Measurements from ENCODE around the gene FLNB. TPM values are rescaled to one million over a fixed set of nuclear protein-coding genes. Genes with fewer than 3 reads are reported as not detected.
A peak's percentile ranks its signal among the peaks of the same experiment; 100 is the strongest.

FLNB gene
- total RNA-seq, 2 experiments from 2014 or later: 23.1 to 26.0 TPM

DNA sequence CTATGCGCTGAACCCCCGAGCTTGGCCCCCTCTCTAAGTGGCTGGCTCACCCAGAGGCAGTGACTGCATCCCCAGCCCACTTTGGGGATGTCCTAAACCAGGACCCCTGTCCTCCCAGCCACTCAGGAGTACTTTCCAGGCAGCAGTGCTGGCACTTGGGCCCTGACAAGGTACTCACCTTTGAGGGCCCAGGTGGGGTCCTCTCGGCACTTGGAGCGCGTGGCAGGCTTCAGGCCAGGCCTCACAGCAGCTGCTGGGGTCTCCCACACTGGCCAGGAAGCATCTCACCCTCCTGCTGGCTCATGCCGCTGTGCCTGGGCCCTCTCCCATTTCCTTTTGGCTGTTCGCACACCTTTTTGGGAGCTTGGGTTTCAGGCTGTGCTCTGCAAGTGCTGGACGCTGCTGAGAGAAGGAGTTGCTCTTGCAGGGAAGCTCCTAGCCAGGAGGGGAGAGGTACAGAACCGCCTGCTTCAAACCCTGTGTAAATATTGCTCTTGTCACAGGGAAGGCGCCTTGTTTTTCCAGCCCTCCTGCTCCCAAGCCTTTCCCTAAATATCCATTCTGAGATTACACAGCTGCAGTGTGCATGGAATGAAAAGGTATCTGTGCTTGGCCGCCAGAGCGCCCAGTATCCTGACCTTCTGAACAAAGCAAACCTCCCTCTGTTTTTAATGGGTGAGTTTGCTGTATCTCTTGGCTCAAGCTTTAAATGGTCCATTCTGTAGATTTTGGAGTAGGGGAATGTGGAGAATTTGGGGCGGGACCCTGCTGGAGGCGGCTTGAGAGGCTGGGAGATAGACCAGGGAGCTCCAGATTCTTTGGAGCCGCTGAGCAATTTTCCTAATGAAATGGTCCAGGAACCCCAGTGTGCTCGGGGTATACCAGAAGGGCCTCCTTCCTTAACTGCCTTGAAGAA lies 156.9 kb downstream of the FLNB start:
- intact Hi-C loops (cut with micrococcal nuclease): no loop called here
- peaks cover 8% of the 10 kb centered on the region for H3K36me3 Mint-ChIP-seq
- ChIA-PET POLR2A (no interaction called here), CTCF (interaction anchor here (1.0 to 3.7 kb wide), 8 partner anchors 9 to 203 kb away, joined by 3 to 42 read pairs (median 6); partner anchors contain the start of gene FLNB)
- no peak overlapping the region for H3K4me3 Mint-ChIP-seq
- H3K27me3 Mint-ChIP-seq: no peaks in the 10 kb centered on the region
- no peaks in the 10 kb centered on the region for H3K4me1 Mint-ChIP-seq (ENCODE audit: low read depth)
- no peak overlapping the region for H3K27ac Mint-ChIP-seq
- no peak for DNase-seq
- H3K9me3 Mint-ChIP-seq: no peaks in the 10 kb centered on the region

DNA sequence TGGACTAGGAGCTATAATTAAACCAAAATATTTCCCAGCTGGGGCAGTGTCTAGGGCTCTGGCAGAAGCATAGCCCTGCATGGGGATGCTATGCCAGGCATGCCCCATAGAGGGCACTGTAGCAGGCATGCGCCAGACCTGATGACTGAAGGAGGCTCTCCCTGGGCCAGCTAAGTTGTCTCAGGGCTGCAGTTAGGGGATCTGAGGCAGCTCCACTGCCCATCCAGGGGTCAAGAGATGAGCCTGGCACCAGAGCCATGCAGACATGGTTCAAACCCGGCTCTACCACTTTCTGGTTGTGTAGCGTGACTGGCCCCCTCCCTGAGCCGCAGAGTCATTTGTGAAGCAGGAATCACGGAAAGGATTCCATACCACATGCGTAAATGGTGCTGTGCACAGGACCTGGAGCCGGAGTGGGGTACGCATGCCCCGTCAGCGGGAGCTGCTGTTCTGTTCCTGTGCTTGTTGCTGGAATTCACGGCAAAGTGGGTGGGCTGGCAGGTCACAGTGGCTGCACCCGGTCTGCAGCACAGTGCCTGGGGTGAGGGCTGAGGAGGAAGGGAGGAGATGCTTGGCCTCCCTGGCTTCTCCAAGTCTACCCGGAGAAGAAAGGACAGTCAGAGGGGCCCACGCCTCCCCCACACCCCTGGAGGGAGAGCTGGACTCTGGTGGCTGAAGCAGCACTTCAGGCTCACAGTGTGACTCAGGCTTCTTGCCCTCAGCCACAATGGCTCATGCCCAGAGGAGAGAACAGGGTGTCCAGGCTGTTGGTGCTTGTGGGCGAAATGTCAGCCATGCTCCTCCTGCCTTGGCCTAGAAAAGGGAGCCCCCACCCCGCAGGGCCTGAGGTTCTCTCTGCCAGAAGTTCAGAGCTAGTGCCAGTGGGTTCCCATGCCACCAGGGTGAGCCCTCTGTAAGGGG lies 159.5 kb downstream of the FLNB start:
- intact Hi-C loops (cut with micrococcal nuclease): no loop called here
- Mint-ChIP-seq H3K4me3 (no peak overlapping the region), H3K4me1 (ENCODE audit: low read depth) (no peaks in the 10 kb centered on the region), H3K27me3 (no peaks in the 10 kb centered on the region), H3K9me3 (no peaks in the 10 kb centered on the region), H3K36me3 (no peaks in the 10 kb centered on the region), H3K27ac (no peak overlapping the region)
- DNase-seq: peak; percentile 76
- POLR2A ChIA-PET: interaction anchor here (1.1 kb wide), 1 partner anchor 160 kb away, joined by 3 read pairs; the partner anchor contains the start of gene FLNB
- CTCF ChIA-PET: interaction anchor here (0.5 to 3.7 kb wide), 31 partner anchors 10 to 770 kb away, joined by 3 to 42 read pairs (median 4); partner anchors contain the start of genes FLNB, HTD2 and RPP14

DNA sequence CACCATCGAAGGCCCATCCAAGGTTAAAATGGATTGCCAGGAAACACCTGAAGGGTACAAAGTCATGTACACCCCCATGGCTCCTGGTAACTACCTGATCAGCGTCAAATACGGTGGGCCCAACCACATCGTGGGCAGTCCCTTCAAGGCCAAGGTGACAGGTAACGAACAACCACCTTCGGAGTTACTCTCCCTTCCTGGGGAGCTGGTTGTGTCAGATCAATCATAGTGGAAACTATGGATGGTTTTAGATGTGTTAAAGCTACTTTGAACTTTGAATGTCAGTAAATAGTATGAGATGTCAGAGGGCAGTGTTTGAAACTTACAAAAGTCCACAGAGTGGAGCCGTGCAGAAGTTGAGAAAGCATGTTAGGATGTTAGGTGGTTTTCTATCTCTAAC lies 160.3 kb downstream of the FLNB start:
- no peaks in the 10 kb centered on the region for H3K27me3 Mint-ChIP-seq
- POLR2A ChIA-PET: no interaction called here
- CTCF ChIA-PET: interaction anchor here (0.6 to 3.7 kb wide), 10 partner anchors 11 to 1144 kb away, joined by 3 to 42 read pairs (median 8); partner anchors contain the start of gene FLNB
- DNase-seq: no peak
- H3K4me3 Mint-ChIP-seq: no peak overlapping the region
- no peak overlapping the region for H3K27ac Mint-ChIP-seq
- no peaks in the 10 kb centered on the region for H3K36me3 Mint-ChIP-seq
- intact Hi-C loops (cut with micrococcal nuclease): no loop called here
- no peaks in the 10 kb centered on the region for H3K9me3 Mint-ChIP-seq
- H3K4me1 Mint-ChIP-seq (ENCODE audit: low read depth): no peaks in the 10 kb centered on the region

DNA sequence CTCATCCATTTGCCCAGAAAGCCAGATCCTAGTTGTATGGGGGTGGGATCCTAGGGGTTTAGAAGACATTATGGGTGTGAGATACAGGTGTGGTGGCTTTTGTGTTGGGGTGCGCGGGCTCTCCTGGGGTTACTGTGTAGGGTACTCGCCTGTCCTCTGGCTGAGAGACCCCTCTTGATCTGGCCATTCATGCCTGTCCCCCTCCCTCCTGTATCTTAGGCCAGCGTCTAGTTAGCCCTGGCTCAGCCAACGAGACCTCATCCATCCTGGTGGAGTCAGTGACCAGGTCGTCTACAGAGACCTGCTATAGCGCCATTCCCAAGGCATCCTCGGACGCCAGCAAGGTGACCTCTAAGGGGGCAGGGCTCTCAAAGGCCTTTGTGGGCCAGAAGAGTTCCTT lies 161.1 kb downstream of the FLNB start:
- Mint-ChIP-seq H3K36me3 (no peaks in the 10 kb centered on the region), H3K4me3 (no peak overlapping the region), H3K27ac (no peak overlapping the region), H3K27me3 (no peaks in the 10 kb centered on the region), H3K9me3 (no peaks in the 10 kb centered on the region), H3K4me1 (ENCODE audit: low read depth) (no peaks in the 10 kb centered on the region)
- ChIA-PET POLR2A (no interaction called here), CTCF (no interaction called here)
- intact Hi-C loops (cut with micrococcal nuclease): no loop called here
- no peak for DNase-seq

DNA sequence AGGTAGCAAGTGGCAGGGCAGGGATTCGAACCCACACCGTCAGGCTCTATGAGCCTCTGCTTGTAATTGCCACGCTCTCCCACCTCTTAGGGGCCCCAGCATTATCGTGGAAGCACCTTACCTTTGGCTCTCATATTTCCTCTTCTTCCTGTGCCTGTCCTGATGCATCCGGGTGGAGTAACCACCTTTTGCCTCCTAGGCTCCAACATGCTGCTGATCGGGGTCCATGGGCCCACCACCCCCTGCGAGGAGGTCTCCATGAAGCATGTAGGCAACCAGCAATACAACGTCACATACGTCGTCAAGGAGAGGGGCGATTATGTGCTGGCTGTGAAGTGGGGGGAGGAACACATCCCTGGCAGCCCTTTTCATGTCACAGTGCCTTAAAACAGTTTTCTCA lies 162.2 kb downstream of the FLNB start:
- H3K9me3 Mint-ChIP-seq: no peaks in the 10 kb centered on the region
- H3K4me3 Mint-ChIP-seq: no peak overlapping the region
- CTCF ChIA-PET: no interaction called here
- H3K27ac Mint-ChIP-seq: no peak overlapping the region
- H3K4me1 Mint-ChIP-seq (ENCODE audit: low read depth): no peaks in the 10 kb centered on the region
- POLR2A ChIA-PET: no interaction called here
- intact Hi-C loops (cut with micrococcal nuclease): no loop called here
- H3K27me3 Mint-ChIP-seq: no peaks in the 10 kb centered on the region
- DNase-seq: no peak
- H3K36me3 Mint-ChIP-seq: no peaks in the 10 kb centered on the region

DNA sequence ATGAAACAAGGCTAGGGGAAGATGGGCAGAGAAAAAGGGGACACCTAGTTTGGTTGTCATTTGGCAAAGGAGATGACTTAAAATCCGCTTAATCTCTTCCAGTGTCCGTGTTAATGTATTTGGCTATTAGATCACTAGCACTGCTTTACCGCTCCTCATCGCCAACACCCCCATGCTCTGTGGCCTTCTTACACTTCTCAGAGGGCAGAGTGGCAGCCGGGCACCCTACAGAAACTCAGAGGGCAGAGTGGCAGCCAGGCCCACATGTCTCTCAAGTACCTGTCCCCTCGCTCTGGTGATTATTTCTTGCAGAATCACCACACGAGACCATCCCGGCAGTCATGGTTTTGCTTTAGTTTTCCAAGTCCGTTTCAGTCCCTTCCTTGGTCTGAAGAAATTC lies 162.9 kb downstream of the FLNB start:
- intact Hi-C loops (cut with micrococcal nuclease): no loop called here
- no peaks in the 10 kb centered on the region for H3K4me1 Mint-ChIP-seq (ENCODE audit: low read depth)
- H3K36me3 Mint-ChIP-seq: no peaks in the 10 kb centered on the region
- no peak for DNase-seq
- H3K4me3 Mint-ChIP-seq: no peak overlapping the region
- no peaks in the 10 kb centered on the region for H3K27me3 Mint-ChIP-seq
- POLR2A ChIA-PET: no interaction called here
- H3K27ac Mint-ChIP-seq: no peak overlapping the region
- CTCF ChIA-PET: no interaction called here
- H3K9me3 Mint-ChIP-seq: no peaks in the 10 kb centered on the region

DNA sequence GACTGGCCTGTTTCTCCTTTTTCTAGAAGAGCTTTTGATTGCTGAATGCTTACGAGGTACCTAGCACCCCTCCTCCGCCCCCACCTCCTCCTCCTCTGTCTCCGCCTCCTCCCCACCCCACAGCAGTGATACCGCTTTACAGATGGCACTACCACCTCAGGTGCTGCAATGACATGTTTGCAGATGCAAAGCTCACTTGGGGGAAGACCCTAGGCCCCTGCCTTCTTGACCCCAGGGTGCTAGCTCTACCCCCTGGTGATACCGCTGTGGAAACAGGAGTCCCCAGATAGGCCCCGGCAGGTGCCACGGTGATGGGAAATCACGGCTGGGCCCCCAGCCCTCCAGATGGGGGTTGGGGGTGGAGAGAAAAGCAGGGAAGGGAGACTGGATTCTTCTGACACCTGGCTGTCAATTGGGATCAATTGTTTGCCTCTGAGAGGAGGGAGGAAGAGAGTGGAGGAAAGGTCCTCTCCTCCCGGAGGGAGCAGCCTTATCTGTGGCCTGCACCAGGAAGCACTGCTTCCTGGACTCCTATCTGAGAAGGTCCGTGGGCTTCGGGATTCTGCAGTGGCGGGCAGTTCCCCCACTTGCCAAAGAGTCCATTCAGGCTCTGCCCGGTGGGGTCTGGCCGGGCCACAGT lies 164.9 kb downstream of the FLNB start:
- Mint-ChIP-seq H3K27me3 (no peaks in the 10 kb centered on the region), H3K27ac (no peak overlapping the region), H3K9me3 (no peaks in the 10 kb centered on the region), H3K36me3 (no peaks in the 10 kb centered on the region), H3K4me3 (no peak overlapping the region), H3K4me1 (ENCODE audit: low read depth) (peaks cover 3% of the 10 kb centered on the region)
- CTCF ChIA-PET: interaction anchor here (0.6 to 1.3 kb wide), 6 partner anchors 133 to 167 kb away, joined by 3 to 7 read pairs (median 3); partner anchors contain the start of genes FLNB, HTD2 and RPP14
- no peak for DNase-seq
- intact Hi-C loops (cut with micrococcal nuclease): no loop called here
- POLR2A ChIA-PET: no interaction called here

DNA sequence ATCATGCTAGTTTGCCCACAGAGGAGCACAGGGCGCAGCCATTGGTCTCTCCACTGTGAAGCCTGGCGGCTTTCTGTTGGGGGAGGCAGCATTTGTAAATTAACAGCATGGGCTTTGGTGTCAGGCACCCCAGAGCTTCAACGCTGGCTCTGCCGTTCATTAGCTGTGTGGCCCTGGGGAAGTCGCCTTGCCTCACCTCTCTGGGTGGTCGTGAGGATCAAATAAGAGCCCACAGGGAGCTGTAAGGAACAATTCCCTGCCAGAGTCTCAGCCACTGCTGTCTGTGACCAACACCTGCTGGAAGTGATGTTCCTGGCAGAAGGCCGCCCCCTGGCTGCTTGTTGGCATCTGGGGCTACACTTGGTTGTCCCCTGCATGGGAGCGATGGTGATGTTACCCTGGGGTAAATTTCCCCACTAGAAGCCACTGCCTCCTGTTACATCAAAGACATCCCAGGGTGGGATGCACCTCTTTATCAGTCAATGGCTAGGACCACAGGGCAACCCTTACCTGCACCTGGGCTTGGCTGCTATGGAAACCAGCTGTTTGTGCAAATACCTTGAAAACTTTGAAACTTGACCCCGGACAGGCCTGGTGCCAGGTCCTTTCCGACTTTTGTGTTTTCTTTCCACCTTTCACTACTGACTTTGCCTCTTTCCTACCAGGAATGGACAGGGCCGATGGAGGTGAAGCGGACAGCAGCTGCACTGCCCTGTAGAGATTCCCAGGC lies 165.6 kb downstream of the FLNB start:
- Mint-ChIP-seq H3K36me3 (no peaks in the 10 kb centered on the region), H3K4me3 (no peak overlapping the region), H3K27ac (no peak overlapping the region), H3K4me1 (ENCODE audit: low read depth) (peaks cover 9% of the 10 kb centered on the region), H3K27me3 (no peaks in the 10 kb centered on the region), H3K9me3 (no peaks in the 10 kb centered on the region)
- ChIA-PET CTCF (interaction anchor here (0.6 to 1.3 kb wide), 6 partner anchors 8 to 236 kb away, joined by 3 to 4 read pairs (median 4); partner anchors contain the start of gene FLNB), POLR2A (no interaction called here)
- intact Hi-C loops (cut with micrococcal nuclease): loop anchor here (1.0 kb wide), 1 partner anchor 166 kb away; the partner anchor contains the start of gene FLNB
- peak; percentile 69 for DNase-seq

DNA sequence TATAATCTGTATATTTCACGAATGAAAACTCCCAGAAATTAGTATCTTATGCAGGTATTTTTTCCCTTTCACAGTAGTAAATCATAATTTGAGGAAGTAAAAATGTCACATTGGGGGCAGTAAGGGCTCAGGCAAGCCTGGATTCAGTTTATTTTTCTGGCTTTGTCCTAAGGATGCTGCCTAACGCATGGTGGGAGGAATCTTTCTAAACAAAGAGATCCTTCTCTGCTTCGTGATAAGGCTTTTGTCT lies 166.9 kb downstream of the FLNB start:
- POLR2A ChIA-PET: no interaction called here
- Mint-ChIP-seq H3K36me3 (no peaks in the 10 kb centered on the region), H3K27me3 (no peaks in the 10 kb centered on the region), H3K9me3 (no peaks in the 10 kb centered on the region), H3K4me3 (no peak overlapping the region), H3K4me1 (ENCODE audit: low read depth) (peaks cover 11% of the 10 kb centered on the region), H3K27ac (no peak overlapping the region)
- intact Hi-C loops (cut with micrococcal nuclease): no loop called here
- DNase-seq: no peak
- CTCF ChIA-PET: interaction anchor here (0.9 kb wide), 1 partner anchor 167 kb away, joined by 3 read pairs; no protein-coding TSS in a partner anchor

DNA sequence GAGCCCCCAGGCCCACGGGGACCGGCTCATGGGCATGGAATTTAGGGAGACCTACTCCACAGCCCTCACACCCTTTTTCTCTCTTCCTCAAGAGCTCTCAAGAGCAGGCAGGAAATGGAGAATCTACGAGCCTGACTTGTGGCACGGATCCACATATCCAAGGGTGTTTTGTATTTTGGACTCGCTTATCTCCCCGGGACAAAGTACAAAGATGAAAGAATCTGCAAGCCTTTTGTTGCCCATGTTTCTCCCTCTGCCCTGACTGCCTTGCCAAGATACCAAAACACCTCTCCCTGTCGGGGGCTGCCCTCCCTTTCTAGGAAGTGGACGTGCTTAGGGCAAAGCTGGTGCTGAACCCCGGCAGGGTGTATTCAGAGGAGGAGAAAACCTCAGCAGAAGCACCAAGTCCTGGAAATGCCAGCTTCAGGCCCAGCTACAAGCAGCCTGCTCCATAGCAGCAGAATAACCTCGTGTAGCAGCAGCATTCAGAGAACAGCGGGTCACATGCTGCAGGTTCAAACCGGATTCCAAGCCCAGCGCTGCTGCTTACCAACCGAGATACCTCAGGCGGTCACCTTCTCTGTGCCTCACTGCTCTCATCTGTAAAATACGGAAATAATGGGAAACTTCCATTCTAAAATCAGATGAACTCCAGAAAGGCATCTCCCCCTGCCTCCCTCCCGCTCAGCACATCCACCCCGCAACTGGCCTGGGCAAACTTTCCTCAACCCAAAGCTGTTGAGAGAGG lies 167.4 kb downstream of the FLNB start:
- Mint-ChIP-seq H3K4me3 (no peak overlapping the region), H3K36me3 (no peaks in the 10 kb centered on the region), H3K4me1 (ENCODE audit: low read depth) (peaks cover 11% of the 10 kb centered on the region), H3K9me3 (no peaks in the 10 kb centered on the region), H3K27me3 (no peaks in the 10 kb centered on the region), H3K27ac (no peak overlapping the region)
- no peak for DNase-seq
- ChIA-PET POLR2A (no interaction called here), CTCF (interaction anchor here (0.9 kb wide), 1 partner anchor 168 kb away, joined by 3 read pairs; no protein-coding TSS in a partner anchor)
- intact Hi-C loops (cut with micrococcal nuclease): no loop called here

DNA sequence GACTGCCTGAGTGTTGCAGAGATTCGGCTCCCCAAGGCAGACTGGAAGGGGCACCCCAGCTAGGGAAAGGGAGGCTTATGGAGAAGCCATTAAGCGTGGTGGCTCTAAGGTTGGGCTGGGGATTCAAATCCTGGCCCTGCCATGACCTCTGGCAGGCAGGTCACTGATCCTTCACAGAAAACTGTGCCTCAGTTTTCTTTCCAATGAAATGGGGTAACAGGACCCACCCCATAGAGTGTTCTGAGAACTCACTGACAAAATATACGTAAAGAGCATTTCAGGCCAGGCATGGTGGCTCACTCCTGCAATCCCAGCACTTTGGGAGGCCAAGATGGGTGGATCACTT lies 167.9 kb downstream of the FLNB start:
- peaks cover 11% of the 10 kb centered on the region for H3K4me1 Mint-ChIP-seq (ENCODE audit: low read depth)
- intact Hi-C loops (cut with micrococcal nuclease): no loop called here
- no peaks in the 10 kb centered on the region for H3K9me3 Mint-ChIP-seq
- ChIA-PET CTCF (no interaction called here), POLR2A (no interaction called here)
- H3K36me3 Mint-ChIP-seq: no peaks in the 10 kb centered on the region
- DNase-seq: no peak
- no peak overlapping the region for H3K4me3 Mint-ChIP-seq
- no peak overlapping the region for H3K27ac Mint-ChIP-seq
- no peaks in the 10 kb centered on the region for H3K27me3 Mint-ChIP-seq

Measured in activated CD4-positive, alpha-beta memory T cell treated with anti-CD3 and anti-CD28 coated beads for 36 hours (primary cell).